ENCODE measurements around the gene HCAR3. TPM values are rescaled to one million over a fixed set of nuclear protein-coding genes. Genes with fewer than 3 reads are reported as not detected.
A peak's percentile ranks its signal among the peaks of the same experiment; 100 is the strongest.

Gene HCAR3
- total and polyA plus RNA-seq, 2 of the 13 experiments (the other 11 are each of a cell fraction or from before 2014, with no cell fraction given), result 0.11 to 12.8 TPM

DNA sequence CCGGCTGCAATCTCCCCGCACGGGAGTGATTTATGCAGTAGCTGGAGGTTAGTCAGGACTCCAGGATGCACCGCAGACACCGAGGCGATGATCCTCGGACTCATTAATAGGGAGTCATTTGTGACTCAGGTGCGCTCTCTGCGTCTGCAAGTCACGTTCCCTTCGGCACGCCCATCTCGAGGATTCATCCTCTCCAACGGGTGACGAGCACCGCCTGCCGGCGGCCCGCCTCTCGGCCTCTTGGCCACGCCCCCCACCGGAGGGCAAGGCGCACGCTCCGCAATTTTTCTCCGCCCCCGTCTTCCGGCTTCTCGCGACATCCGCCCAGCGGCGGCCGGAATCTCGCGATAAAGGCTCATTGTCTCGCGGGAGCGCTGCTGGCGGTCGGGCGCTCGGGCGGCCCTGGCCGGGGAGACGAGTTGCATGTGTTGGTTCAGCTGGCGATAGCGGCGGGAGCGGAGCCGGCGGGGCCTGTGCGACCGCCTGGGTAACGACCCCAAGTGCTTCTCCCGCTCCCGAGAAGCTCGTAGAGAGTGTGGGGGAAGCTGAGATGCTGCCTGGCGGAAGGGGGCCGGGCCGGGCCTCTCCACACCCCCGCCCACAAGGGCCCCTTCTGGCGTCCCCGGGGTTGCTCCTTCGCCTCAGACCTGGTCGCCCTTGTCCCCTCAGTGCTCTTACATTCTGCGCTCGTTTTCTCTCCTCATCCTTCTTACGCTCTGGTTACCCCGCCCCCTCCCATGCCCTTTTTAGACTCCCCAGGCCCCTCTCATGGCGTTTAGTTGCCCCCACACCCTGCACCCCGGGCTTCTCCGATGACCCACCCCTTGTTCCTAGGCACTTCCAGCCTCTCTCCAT lies 36.1 kb upstream of the HCAR3 start, which contains the start of gene DENR (continued):
- no peak for TF ChIP-seq NONO (IDR thresholded peaks at IDR 0.05)
- TF ChIP-seq NONO (CRISPR knock-in tag; conservative IDR thresholded peaks at IDR 0.05), result peak; percentile 95
- peak; percentile 90 for TF ChIP-seq ZEB1 (IDR thresholded peaks at IDR 0.05; ENCODE audit: insufficient replicate concordance, low read depth)
- peak; percentile 74 for TF ChIP-seq THRA (CRISPR knock-in tag; IDR thresholded peaks at IDR 0.05; ENCODE audit: borderline replicate concordance)
- TF ChIP-seq, protein P1, sequence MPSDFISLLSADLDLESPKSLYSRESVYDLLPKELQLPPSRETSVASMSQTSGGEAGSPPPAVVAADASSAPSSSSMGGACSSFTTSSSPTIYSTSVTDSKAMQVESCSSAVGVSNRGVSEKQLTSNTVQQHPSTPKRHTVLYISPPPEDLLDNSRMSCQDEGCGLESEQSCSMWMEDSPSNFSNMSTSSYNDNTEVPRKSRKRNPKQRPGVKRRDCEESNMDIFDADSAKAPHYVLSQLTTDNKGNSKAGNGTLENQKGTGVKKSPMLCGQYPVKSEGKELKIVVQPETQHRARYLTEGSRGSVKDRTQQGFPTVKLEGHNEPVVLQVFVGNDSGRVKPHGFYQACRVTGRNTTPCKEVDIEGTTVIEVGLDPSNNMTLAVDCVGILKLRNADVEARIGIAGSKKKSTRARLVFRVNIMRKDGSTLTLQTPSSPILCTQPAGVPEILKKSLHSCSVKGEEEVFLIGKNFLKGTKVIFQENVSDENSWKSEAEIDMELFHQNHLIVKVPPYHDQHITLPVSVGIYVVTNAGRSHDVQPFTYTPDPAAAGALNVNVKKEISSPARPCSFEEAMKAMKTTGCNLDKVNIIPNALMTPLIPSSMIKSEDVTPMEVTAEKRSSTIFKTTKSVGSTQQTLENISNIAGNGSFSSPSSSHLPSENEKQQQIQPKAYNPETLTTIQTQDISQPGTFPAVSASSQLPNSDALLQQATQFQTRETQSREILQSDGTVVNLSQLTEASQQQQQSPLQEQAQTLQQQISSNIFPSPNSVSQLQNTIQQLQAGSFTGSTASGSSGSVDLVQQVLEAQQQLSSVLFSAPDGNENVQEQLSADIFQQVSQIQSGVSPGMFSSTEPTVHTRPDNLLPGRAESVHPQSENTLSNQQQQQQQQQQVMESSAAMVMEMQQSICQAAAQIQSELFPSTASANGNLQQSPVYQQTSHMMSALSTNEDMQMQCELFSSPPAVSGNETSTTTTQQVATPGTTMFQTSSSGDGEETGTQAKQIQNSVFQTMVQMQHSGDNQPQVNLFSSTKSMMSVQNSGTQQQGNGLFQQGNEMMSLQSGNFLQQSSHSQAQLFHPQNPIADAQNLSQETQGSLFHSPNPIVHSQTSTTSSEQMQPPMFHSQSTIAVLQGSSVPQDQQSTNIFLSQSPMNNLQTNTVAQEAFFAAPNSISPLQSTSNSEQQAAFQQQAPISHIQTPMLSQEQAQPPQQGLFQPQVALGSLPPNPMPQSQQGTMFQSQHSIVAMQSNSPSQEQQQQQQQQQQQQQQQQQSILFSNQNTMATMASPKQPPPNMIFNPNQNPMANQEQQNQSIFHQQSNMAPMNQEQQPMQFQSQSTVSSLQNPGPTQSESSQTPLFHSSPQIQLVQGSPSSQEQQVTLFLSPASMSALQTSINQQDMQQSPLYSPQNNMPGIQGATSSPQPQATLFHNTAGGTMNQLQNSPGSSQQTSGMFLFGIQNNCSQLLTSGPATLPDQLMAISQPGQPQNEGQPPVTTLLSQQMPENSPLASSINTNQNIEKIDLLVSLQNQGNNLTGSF (CRISPR knock-in tag; IDR thresholded peaks at IDR 0.05), result no peak
- no peak for TF ChIP-seq GPN1 (CRISPR knock-in tag; IDR thresholded peaks at IDR 0.05; ENCODE audit: borderline replicate concordance)
- peak; percentile 88 for TF ChIP-seq SALL1 (CRISPR knock-in tag; IDR thresholded peaks at IDR 0.05)
- peak; percentile 98 for TF ChIP-seq ZFY (CRISPR knock-in tag; IDR thresholded peaks at IDR 0.05)
- peak; percentile 75 for TF ChIP-seq ZNF335 (CRISPR knock-in tag; IDR thresholded peaks at IDR 0.05)
- TF ChIP-seq BHLHE40 (IDR thresholded peaks at IDR 0.05; ENCODE audit: low read length), result peak; percentile 98
- TF ChIP-seq HMG20A (CRISPR knock-in tag; IDR thresholded peaks at IDR 0.05; ENCODE audit: borderline replicate concordance), result no peak; the same call in 1 of the 2 replicates
- TF ChIP-seq RXRB (CRISPR knock-in tag; IDR thresholded peaks at IDR 0.05; ENCODE audit: borderline replicate concordance), result peak; percentile 78
- TF ChIP-seq NFE2 (CRISPR knock-in tag; IDR thresholded peaks at IDR 0.05), result no peak; the same call in 1 of the 2 replicates
- TF ChIP-seq, protein P2, sequence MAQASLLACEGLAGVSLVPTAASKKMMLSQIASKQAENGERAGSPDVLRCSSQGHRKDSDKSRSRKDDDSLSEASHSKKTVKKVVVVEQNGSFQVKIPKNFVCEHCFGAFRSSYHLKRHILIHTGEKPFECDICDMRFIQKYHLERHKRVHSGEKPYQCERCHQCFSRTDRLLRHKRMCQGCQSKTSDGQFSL (CRISPR knock-in tag; IDR thresholded peaks at IDR 0.05), result no peak
- TF ChIP-seq CHD2 (IDR thresholded peaks at IDR 0.05; ENCODE audit: low read depth, low read length), result peak; percentile 100
- TF ChIP-seq KAT8 (CRISPR knock-in tag; IDR thresholded peaks at IDR 0.05), result peak; percentile 96
- TF ChIP-seq LCORL (IDR thresholded peaks at IDR 0.05), result no peak
- TF ChIP-seq LCORL (CRISPR knock-in tag; IDR thresholded peaks at IDR 0.05), result peak; percentile 91
- no peak for TF ChIP-seq DZIP1 (CRISPR knock-in tag; IDR thresholded peaks at IDR 0.05)
